T-helper 2 cell treated with Interferon-gamma antibody and Interleukin-4, amounts not matched to agents 5 μg/mL and 100 μg/mL, for 36 hours (primary cell): ENCODE measurements around the gene CA5A.

Source experiments
- DNase-seq: peaks from one replicate; pipeline ENCODE4 v3.0.0; 2021; ENCODE audit warnings: low spot score
- H3K27ac Mint-ChIP-seq: one replicate; pipeline ENCODE4 v1.8.0; 2021; ENCODE audit warnings: mild to moderate bottlenecking, mixed read lengths
- H3K27me3 Mint-ChIP-seq: one replicate; pipeline ENCODE4 v1.8.0; 2021; ENCODE audit warnings: low read depth, mixed read lengths
- H3K36me3 Mint-ChIP-seq: one replicate; pipeline ENCODE4 v1.8.0; 2021; ENCODE audit warnings: low read depth, mixed read lengths
- H3K4me1 Mint-ChIP-seq: one replicate; pipeline ENCODE4 v1.8.0; 2021; ENCODE audit warnings: low read depth, mixed read lengths
- H3K4me3 Mint-ChIP-seq: one replicate; pipeline ENCODE4 v1.8.0; 2022; ENCODE audit warnings: mild to moderate bottlenecking, moderate library complexity, mixed read lengths
- H3K9me3 Mint-ChIP-seq: one replicate; pipeline ENCODE4 v1.8.0; 2021; ENCODE audit warnings: mixed read lengths

The CA5A gene

DNA sequence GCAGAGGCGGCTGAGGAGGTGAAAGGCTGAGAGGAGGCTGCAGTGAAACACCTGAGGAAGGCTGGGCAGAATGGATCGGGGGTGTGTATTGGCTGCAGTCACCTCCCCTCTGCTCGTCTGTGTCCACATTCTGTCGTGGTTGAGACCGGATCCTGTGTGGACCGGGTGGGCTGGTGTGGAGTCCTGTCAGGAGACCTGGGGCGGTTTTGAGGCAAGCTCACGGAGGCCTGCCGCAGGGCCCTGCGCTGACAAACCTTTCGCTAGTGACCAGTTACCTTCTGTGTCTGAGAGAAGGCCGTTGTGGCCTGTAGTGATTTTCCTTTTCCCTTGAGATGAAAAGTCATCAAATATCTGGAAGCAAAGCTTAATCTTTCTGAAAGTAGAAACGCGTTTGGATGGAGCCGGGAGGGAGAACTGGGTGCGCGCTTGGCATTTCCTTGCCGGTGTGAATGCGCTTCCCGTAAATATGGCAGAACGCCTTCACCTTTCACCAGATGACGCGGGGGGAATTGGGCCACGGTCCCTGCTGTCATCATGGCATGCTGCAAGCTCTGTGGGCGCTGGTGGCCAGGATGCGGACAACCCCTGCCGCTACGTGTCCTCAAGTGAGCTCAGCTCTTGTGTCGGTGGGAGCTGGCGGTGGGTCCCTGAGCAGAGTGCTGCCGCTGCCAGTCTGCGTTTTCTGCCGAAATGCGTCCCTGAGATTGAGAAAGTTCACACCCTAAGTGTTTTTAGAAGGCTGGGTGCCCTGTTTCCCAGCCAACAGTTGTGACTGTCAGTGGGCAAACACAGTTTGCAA lies 21.2 kb upstream of the CA5A start:
- Mint-ChIP-seq H3K27me3 (no peaks in the 10 kb centered on the region), H3K9me3 (no peaks in the 10 kb centered on the region), H3K36me3 (peaks cover 43% of the 10 kb centered on the region), H3K4me3 (peak overlapping the region; percentile 85), H3K27ac (peak overlapping the region; percentile 97), H3K4me1 (peaks cover 62% of the 10 kb centered on the region)
- no peak for DNase-seq

DNA sequence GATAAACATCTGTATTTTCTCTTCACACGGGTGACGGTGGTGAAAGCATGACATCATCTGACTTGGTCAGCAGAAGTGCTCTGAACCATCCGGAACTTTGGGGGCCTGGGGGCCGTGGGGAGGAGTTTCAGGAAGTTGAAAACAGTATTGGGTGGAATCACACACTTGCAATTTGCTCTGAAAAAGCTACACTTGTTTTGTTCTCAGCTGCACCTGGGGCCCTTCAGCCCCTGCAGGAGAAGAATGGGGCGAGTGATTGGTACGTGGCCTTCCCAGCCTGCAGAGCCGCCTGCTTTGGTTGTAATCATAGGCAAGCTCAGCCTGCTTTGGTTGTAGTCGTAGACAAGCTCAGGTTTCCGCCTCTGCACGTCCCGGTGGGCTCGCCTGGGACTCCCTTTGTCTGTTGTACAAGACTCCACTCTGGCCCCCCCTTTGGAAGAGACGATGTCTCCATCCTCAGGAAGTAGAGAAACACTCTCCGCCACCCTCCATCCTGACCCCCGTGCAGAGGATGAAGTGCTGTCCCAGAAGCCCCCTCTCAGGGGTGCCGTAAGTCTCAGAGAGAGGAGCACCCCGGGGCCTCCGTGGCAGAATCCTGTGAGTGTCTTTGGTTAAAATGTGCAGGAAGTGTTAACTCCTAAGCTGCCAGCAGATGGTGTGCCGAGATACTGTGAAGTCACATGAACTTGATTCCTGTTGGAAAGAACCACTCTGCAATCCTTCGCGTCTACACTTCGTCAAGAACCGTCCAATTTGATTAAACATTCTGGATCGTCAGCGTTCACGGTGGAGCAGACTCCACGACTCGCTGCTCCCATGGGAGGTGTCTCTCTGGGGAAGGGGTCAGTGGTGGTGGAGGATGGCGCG lies 20.3 kb upstream of the CA5A start:
- Mint-ChIP-seq H3K27ac (peak overlapping the region; percentile 97), H3K36me3 (peaks cover 48% of the 10 kb centered on the region), H3K4me1 (peaks cover 65% of the 10 kb centered on the region), H3K4me3 (peak overlapping the region; percentile 85), H3K9me3 (no peaks in the 10 kb centered on the region), H3K27me3 (no peaks in the 10 kb centered on the region)
- DNase-seq: peak; percentile 84

DNA sequence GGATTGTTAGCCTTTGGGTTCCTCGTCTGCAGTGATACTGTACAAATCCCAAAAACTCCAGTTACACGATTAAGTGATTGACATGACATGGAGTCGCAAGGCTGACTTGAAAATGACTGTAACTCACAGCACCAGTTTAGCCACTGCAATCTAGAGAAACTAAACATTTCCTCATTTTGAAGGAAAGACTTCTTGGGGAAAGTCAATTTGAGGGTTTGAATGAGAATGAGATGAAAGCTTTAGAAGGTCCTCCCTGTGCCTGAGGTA lies 19.7 kb upstream of the CA5A start:
- Mint-ChIP-seq H3K4me3 (peak overlapping the region; percentile 85), H3K27me3 (no peaks in the 10 kb centered on the region), H3K4me1 (peaks cover 64% of the 10 kb centered on the region), H3K27ac (peak overlapping the region; percentile 97), H3K36me3 (peaks cover 44% of the 10 kb centered on the region), H3K9me3 (no peaks in the 10 kb centered on the region)
- DNase-seq: no peak

DNA sequence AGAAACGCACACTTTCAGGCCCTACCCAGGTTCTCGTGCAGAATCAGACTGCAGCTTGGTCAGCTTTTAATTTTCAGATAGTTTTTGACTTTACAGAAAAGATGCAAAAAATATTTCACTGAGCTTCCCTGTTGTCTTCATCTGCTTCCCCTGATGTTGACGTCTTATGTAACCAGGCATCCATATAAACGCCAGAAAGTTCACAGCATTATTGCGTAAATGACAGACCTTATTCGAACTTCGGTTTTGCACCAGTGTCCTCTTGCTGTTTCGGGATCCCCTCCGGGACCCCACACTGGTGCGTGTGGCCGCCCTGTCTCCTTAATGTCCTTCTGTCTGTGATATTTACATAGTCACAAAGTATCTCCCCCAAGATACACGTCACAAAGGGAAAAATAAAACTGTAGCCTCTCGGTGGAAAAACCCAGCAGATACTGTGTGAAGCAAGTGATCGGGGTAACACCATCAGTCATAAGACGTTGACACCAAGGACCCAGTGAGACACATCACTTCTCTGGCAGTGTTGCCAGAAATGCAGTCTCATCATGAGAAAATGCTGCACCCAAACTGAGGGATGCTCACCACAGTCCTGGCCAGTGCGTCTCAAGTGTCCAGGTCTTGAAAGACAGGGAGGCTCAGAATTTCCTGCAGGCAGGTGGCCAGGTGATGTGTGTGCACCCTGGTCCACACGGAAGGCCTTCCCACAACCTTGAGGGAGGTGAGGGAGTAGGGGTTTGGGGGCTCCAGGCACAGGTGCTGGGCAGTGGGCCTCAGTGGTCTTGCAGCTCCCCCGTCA lies 19.2 kb upstream of the CA5A start:
- Mint-ChIP-seq H3K4me1 (peaks cover 66% of the 10 kb centered on the region), H3K9me3 (no peaks in the 10 kb centered on the region), H3K36me3 (peaks cover 41% of the 10 kb centered on the region), H3K4me3 (peak overlapping the region; percentile 85), H3K27me3 (no peaks in the 10 kb centered on the region), H3K27ac (peak overlapping the region; percentile 97)
- DNase-seq: peak; percentile 23

DNA sequence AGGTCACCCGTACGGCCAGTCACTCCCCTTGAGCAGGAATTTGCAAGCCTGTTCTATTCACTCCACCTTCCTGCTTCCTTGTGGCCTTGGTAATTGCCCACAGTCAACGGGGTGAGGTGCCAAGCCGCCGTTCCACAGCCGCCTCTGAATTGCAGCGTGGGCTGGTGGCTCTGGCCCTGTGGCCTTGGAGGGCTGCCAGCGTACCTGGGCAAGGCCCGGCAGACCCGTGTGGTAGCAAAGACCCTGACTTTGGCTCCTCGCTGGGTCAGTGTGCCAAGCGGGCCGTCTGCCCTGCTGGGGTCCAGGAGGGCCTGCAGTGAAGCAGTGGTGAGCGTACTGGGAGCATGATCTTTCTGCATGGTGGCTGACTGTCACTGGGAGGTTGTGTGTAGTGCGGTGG lies 18.5 kb upstream of the CA5A start:
- Mint-ChIP-seq H3K4me3 (peak overlapping the region; percentile 85), H3K36me3 (peaks cover 37% of the 10 kb centered on the region)

DNA sequence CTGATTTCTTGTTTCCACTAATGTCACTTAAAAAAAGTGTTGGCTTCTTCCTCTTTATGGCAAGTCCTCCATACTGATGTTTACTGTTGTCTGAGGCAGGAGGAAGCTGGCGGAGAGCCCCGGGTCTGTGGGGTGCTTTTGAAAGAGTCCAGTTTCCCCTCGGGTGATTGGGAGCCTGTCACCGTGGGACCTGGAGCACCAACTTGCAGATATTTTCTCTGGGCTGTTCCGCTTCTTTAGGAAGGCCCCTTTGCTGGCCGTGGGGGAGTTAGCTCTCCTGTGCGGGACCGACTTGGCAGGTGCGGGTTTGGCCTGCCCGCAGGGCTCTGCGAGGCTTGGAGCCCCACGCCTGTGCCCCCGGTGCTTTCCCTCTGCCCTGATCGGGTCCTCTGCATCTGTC lies 18.0 kb upstream of the CA5A start:
- H3K4me1 Mint-ChIP-seq: peaks cover 61% of the 10 kb centered on the region
- no peak for DNase-seq
- H3K27me3 Mint-ChIP-seq: no peaks in the 10 kb centered on the region
- peak overlapping the region; percentile 97 for H3K27ac Mint-ChIP-seq
- peak overlapping the region; percentile 41 for H3K4me3 Mint-ChIP-seq
- H3K36me3 Mint-ChIP-seq: peaks cover 36% of the 10 kb centered on the region
- no peaks in the 10 kb centered on the region for H3K9me3 Mint-ChIP-seq

More for the DNA sequence above, 18.5 kb upstream of the CA5A start:
- DNase-seq: no peak
- no peaks in the 10 kb centered on the region for H3K9me3 Mint-ChIP-seq
- H3K4me1 Mint-ChIP-seq: peaks cover 62% of the 10 kb centered on the region
- peak overlapping the region; percentile 97 for H3K27ac Mint-ChIP-seq
- H3K27me3 Mint-ChIP-seq: no peaks in the 10 kb centered on the region

DNA sequence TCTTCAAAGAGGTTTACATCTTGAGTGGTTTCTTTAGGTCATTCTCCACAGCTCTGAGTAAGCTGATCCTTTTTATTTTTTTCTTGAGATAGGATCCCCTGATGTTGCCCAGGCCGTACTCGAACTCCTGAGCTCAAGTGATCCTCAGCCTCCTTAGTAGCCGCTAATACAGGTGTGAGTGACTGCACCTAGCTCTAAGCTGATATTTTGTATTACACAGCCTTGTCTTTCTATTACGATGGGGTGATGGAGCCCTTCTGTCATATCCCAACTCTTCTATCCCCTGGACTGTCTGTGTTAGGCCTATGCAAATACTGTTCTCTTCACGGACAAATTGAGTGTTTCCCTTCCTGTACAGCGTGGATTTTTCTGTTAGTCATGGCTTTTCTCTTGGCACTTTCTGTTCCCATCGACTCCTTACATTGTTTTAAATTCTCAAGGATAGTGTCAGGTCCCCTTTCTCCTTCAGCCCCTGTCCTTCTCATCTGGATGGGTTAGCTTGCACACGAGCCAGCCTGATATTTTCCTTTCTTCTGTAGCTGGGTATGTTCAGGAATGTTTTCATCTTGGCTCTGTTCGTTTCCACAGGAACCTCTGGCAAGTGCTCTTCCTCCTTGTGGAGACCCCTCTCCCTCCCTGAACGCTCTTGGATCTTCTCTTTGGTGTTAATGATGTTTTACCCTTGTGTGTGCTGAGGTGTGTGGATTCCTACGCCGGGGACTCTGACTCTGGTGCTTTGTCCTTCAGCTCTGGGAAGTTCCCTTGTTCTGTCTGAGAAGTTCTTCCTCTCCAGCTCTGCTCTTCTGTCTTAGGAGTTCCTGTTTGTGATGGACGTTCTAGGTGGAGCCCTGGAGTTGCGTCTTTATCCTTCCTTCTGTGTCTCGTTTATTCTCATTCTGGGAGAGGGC lies 17.2 kb upstream of the CA5A start:
- Mint-ChIP-seq H3K4me3 (peak overlapping the region; percentile 41), H3K4me1 (peaks cover 56% of the 10 kb centered on the region), H3K27ac (peak overlapping the region; percentile 97), H3K27me3 (no peaks in the 10 kb centered on the region), H3K9me3 (no peaks in the 10 kb centered on the region), H3K36me3 (peaks cover 33% of the 10 kb centered on the region)
- no peak for DNase-seq

DNA sequence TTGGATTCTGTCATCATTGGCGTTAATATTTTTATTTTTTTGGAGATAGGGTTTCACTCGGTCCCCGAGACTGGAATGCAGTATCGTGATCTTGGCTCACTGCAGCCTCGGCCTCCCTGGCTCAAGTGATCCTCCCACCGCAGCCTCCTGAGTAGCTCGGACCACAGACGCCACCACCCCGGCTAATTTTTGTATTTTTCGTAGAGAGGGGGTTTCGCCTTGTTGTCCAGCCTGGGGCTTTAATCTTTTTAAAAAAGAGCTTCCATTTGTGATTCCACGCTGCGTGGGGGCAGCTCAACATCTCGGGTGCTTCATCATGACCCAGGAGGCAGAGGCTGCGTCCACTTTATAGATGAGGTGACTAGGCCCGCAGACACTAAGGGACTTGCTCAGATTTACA lies 16.4 kb upstream of the CA5A start:
- no peaks in the 10 kb centered on the region for H3K9me3 Mint-ChIP-seq
- H3K27ac Mint-ChIP-seq: peak overlapping the region; percentile 94
- H3K27me3 Mint-ChIP-seq: no peaks in the 10 kb centered on the region
- H3K4me3 Mint-ChIP-seq: peak overlapping the region; percentile 97
- peaks cover 60% of the 10 kb centered on the region for H3K4me1 Mint-ChIP-seq
- peaks cover 30% of the 10 kb centered on the region for H3K36me3 Mint-ChIP-seq
- DNase-seq: no peak

DNA sequence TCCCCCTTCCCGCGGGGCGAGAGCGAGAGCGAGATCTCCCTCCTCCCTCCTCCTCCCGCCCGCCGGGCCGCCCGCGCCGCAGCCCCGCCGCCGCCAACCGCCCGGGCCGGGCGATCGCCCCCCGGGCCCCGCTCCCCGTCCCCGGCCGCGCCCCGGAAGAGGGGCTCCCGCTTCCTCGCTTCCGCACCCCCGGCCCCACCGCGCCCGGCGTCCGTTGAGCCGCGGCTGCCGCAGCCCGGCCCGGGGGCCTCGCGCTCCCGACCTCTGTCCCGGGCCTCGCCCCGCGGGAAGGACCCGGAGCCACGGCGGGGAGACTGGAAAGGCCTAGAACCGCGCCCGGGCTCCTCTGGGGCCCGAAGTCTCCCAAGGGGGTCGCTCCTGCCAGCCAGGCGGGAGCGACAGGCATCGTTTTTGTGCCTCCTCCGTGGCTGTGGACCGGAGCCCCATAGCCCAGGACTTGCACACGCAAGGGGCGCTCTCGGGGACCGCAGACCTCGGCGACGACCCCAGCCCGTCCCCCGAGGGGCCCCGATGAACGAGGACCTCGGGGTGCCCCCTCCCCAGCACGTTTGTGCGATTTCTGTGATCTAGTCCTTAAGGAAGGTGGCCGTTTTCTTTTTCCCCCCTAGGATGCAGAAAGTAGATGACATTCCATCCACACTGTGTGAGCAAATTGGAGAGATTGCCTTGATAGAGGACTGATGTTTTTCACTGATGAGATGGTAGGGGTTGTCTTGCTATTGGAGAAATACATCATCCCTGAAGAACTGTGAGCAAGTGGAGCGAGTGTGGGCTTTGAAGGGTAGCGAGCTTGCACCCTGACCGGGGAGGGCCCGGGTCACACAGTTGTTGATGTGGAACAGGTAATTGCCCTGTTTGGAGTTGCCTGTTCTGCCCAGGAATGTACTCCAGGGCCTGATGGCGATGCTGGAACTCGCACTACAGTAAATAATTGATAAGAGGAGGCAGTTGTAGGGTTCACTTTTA lies 15.5 kb upstream of the CA5A start:
- Mint-ChIP-seq H3K27ac (peak overlapping the region; percentile 94), H3K9me3 (no peaks in the 10 kb centered on the region), H3K36me3 (peaks cover 27% of the 10 kb centered on the region), H3K27me3 (no peaks in the 10 kb centered on the region), H3K4me1 (peaks cover 56% of the 10 kb centered on the region), H3K4me3 (peak overlapping the region; percentile 97)
- DNase-seq: no peak

DNA sequence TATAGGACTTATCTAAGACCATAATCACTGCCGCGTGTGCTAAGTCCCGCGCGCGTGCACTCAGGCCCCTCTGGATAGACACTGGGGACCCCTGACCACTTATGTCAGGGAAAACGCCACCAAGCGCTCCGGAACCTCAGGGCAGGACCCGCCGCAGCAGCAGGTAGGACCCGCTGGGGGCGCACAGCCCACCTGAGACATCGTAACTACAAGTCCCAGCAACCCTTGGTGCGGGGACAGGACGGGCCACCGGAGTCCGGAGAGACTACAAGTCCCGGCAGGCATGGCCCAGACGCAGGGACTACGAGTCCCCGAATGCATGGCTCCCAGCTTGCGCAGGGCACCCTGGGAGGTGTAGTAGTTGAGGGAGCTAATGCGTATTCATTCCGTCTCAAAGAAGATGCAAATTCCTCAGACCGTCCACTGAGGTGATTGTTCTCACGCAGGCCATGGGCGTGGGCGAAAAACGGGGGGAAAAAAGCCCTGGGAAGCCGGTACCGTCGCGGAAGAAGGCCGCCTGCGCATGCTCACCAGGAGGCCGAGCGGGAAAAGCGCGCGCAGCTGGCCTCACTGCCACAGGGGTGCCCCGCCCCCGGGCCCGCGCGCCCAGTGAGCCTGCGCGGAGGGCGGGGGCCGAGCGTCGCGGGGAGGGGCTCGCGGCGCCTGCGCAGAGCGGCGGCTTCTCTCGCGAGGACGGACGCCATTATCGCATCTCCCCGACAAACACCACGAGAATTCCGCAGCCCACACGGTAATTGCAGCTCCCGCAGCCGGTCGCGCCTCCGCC lies 14.6 kb upstream of the CA5A start, which contains the start of gene BANP:
Gene BANP, plus strand, starts transcription at position 670 of the 787 bp plus-strand sequence. CDS start 23,682 bp downstream, outside the sequence.
- H3K9me3 Mint-ChIP-seq: no peaks in the 10 kb centered on the region
- peaks cover 27% of the 10 kb centered on the region for H3K36me3 Mint-ChIP-seq
- DNase-seq: peak; percentile 97
- peaks cover 47% of the 10 kb centered on the region for H3K4me1 Mint-ChIP-seq
- peak within 1 kb of the TSS; percentile 99 for H3K27ac Mint-ChIP-seq
- H3K27me3 Mint-ChIP-seq: no peaks in the 10 kb centered on the region
- peak within 1 kb of the TSS; percentile 97 for H3K4me3 Mint-ChIP-seq

DNA sequence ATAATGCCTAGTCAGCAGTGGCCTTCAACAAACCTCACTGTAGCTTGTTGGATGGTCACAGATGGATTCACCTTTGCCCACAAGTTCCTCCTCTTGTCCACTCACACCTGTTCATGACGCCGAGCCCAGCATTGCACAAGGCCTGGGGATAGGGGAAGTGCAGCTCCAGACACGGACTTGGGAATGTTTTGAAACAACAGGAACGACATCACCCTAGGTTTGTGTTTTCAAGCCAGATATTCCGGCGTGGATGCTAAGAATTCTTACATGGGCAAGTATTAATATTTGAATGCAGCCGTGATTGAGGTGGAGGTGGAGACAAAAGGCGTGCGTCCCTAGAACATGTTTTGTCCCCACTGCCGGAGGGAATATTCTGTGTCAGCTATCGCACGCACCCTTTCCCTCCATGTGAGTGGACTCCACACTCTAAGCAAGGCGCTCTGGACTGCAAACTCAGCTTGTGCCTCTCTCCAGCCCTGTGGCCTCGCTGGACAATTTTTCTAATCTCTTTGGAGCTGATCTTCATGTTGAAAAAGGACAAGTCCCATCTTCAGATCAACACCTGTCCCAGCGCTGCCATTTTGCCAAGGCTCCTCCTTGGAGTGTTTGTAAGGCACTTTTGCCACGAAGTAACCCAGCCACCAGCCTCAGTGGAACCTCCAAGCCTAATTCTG lies 12.9 kb upstream of the CA5A start:
- peaks cover 17% of the 10 kb centered on the region for H3K36me3 Mint-ChIP-seq
- H3K9me3 Mint-ChIP-seq: no peaks in the 10 kb centered on the region
- DNase-seq: no peak
- H3K27me3 Mint-ChIP-seq: no peaks in the 10 kb centered on the region
- H3K4me1 Mint-ChIP-seq: peaks cover 31% of the 10 kb centered on the region
- peak overlapping the region; percentile 25 for H3K4me3 Mint-ChIP-seq
- no peak overlapping the region for H3K27ac Mint-ChIP-seq
